Activated CD8-positive, alpha-beta memory T cell treated with anti-CD3 and anti-CD28 coated beads for 36 hours (primary cell): ENCODE results near the gene WDR13. TPM values are rescaled to one million over a fixed set of nuclear protein-coding genes. Genes with fewer than 3 reads are reported as not detected.
"Not testable (repeated sequence)": the region's sequence is repeated elsewhere in the genome, so short reads cannot be mapped to it uniquely, and the experiment has no call there.

Source experiments
- CTCF ChIA-PET: fragments of 350-600 bp; sonication (Branson Sonifier 250); formaldehyde crosslinking; loops from one replicate; lab custom pipeline; 2021; ENCODE audit warnings: antibody characterized with exemption; lab: Charles Lee
- POLR2A ChIA-PET: fragments of 350-600 bp; sonication (Branson Sonifier 250); formaldehyde crosslinking; loops from one replicate; lab custom pipeline; 2021; ENCODE audit warnings: antibody characterized with exemption; lab: Charles Lee
- total RNA-seq, 2 experiments: library from RNA; stranded (reverse); gene quantifications; one replicate each; pipeline ENCODE4 v1.2.3, GENCODE V29; 2021

WDR13 gene
- total RNA-seq: 10 to 100 TPM; 35.0 to 38.2 TPM

DNA sequence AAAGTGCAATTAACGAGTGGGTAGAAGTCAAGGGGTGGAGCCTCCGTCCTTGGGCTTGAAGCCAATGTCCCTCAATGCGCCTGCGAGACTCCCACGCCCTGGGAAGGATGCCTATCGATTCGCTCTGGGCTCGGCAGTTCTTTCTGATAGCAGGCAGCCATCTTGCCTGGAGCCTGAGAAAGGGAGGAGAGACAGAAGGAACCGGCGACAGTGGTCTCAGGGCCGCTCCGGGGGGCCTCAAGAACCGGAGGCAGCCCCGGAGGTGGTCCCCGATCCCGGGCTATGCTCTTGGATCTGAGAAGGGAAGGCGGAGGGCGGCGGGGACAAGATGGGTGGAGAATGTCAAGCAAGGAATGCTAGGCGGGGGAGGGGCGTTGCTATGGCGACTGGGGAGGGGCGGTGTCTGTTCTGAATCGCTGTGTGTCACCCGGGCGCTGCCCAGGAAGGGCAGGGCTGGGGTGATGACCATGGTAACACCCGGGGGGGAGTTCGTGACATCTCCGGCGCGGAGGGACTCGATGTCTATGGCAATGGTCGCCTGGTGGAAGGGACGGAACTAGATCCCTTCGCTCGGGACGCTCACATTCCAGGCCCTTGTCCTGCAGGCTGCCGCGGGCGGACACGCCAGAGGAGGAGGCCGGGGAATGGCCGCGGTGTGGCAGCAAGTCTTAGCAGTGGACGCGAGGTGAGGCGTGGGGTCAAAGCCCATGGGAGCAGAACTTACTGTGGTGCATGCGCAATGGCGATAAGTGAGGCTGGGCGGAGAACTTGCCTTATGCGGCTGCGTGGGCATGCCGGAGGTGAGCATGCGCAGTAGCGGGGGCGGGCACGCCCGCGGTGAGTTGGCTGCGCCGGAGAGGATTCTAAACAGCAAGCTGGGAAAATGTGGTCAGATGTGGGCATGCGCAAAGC lies at the start of gene WDR13:
WDR13 (plus strand) TSS at position 140 of the 912 bp plus-strand sequence; CDS start at position 645, 505 bp downstream.
- POLR2A ChIA-PET: interaction anchor here (0.7 to 1.0 kb wide), 2 partner anchors 23 to 24 kb away, joined by 3 to 4 read pairs; no protein-coding TSS in a partner anchor
- CTCF ChIA-PET: interaction anchor here (0.7 kb wide), 1 partner anchor 87 kb away, joined by 3 read pairs; no protein-coding TSS in a partner anchor

DNA sequence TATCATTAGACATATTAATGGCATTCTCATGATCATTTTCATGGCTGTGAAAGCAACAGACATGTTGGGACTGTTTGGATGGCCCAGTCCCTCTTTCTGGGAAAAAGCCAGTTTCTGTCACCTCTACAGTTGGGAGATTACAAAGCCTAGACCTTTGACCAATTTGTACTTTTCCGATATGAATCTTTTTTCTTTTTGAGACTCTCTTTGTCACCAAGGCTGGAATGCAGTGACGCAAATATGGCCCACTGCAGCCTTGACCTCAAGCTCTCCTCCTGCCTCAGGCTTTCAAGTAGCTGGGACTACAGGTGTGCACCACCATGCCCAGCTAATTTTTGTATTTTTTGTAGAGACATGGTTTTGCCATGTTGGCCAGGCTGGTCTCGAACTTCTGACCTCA lies 48.4 kb upstream of the WDR13 start:
- ChIA-PET POLR2A (interaction anchor here (0.5 kb wide), 1 partner anchor 16 kb away, joined by 3 read pairs; no protein-coding TSS in a partner anchor), CTCF (no interaction called here)

DNA sequence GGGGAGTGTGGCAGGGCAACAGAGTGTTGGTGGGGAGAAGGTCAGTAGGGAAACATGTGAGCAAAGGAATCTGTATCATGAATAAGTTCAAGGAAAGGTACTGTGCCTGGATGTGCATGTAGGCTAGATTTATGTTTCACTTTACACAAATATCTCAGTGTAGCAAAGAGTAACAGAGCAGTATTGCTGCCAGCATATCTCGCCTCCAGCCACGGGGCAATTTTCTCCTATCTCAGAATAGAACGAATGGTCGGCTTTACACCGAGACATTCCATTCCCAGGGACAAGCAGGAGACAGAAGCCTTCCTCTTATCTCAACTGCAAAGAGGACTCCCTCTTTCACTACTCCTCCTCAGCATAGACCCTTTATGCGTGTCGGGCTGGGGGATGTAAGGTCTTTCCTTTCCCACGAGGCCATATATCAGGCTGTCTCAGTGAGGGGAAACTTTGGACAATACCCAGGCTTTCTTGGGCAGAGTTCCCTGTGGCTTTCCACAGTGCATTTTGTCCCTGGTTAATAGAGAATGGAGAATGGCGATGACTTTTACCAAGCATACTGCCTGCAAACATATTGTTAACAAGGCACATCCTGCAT lies 41.5 kb upstream of the WDR13 start:
- CTCF ChIA-PET, POLR2A ChIA-PET: not testable (repeated sequence)

DNA sequence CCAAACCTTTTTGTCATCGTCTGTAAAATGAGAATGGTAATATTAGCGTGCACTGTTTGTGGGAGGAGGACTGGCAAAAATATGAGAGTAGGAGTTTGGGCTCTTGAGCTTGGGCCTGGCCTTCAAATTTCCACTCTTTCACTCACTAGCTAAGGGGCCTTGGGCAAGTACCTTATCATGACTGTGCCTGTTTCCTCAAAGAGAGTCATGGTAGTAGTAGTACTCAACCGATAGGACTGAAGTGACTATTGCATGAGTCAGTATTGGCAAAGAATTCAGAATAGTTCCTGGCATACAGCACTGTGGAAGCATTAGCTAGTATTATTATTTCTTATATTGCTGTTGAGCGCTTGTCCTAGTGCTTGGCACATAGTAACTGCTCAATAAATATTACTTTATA lies 39.0 kb upstream of the WDR13 start:
- ChIA-PET CTCF (no interaction called here), POLR2A (interaction anchor here (0.7 to 1.1 kb wide), 2 partner anchors 11 to 18 kb away, joined by 3 to 4 read pairs; partner anchors contain the start of gene TBC1D25)

DNA sequence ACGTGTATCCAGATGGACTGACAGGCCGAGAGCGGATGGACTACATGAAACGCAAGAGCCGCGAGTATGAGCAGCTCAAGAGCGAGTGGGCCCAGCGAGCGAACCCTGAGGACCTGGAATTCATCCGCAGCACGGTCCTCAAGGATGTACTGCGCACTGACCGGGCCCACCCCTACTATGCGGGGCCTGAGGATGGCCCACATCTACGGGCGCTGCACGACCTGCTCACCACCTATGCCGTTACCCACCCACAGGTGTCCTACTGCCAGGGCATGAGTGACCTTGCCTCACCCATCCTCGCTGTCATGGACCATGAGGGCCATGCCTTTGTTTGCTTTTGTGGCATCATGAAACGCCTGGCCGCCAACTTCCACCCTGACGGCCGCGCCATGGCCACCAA lies 37.7 kb upstream of the WDR13 start:
- POLR2A ChIA-PET: no interaction called here
- CTCF ChIA-PET: no interaction called here

DNA sequence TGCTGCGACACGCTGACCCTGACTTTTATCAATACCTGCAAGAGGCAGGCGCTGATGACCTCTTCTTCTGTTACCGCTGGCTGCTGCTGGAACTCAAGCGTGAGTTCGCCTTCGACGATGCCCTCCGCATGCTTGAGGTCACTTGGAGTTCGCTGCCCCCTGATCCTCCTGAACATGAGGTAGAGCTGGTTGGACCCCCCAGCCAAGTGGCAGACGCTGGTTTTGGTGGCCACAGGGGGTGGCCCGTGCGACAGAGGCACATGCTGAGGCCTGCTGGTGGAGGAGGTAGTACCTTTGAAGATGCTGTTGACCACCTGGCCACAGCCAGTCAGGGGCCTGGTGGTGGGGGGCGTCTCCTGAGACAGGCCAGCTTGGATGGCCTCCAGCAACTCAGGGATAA lies 37.2 kb upstream of the WDR13 start:
- ChIA-PET CTCF (no interaction called here), POLR2A (no interaction called here)

DNA sequence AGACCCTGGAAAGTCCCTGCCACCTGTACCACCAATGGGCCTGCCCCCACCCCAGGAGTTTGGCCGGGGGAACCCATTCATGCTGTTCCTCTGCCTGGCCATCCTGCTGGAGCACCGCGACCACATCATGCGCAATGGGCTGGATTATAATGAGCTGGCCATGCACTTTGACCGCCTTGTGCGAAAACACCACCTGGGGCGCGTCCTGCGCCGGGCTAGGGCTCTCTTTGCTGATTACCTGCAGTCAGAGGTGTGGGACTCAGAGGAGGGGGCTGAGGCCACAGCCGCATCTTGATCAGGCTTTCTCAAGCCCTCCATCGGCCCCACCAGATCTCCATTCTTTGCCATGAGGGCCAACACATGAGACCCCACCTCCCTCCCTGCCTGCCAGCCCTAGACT lies 36.6 kb upstream of the WDR13 start:
- ChIA-PET CTCF (no interaction called here), POLR2A (no interaction called here)

DNA sequence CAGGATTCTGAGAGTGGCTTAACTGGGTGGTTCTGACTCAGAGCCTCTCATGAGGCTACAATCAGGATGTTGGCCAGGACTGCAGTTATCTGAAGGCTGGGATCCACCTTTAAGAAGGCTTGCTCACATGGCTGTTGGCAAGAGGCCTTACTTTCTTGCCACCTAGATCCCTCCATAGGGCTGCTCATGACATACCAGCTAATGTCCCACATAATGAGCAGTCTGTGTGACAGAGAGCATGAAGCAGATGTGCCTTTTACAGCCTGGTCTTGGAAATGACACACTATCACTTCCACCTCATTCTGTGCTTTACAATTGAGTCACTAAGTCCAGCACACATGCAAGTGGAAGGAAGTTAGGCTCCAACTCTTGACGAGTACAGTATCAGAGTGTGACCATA lies 27.3 kb upstream of the WDR13 start:
- ChIA-PET POLR2A (interaction anchor here (0.6 to 0.7 kb wide), 3 partner anchors 12 to 30 kb away, joined by 3 to 4 read pairs (median 3); partner anchors contain the start of gene TBC1D25), CTCF (no interaction called here)

DNA sequence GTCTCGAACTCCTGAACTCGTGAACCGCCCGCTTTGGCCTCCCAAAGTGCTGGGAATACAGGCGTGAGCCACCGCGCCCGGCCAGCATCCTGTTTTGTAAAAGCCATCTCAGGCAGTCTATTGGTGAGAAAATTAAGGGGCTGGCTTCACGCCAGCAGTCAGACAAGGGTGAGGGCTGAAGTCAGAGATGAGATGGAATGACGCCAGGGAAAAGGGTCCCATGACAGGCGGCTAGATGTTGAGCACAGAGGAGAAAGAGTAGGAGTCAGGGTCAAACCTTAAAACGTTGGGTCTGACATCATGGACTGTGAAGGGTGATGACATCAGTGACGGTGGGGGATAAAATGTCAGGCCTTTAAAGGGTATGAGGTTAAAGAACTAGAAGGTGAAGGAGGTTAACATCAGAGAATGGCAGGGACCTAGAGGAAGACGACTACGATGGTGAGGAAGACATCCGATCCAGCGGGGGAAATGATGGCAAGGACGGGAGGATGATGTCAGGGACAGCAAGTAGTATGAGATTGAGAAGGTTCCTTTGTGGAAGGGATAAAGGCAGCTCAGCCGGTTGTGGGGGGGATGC lies 23.5 kb upstream of the WDR13 start:
- CTCF ChIA-PET: interaction anchor here (0.7 kb wide), 1 partner anchor 34 kb away, joined by 3 read pairs; the partner anchor contains the start of gene TBC1D25
- POLR2A ChIA-PET: interaction anchor here (0.6 to 1.3 kb wide), 4 partner anchors 8 to 333 kb away, joined by 3 to 6 read pairs (median 4); partner anchors contain the start of genes EBP and TBC1D25

DNA sequence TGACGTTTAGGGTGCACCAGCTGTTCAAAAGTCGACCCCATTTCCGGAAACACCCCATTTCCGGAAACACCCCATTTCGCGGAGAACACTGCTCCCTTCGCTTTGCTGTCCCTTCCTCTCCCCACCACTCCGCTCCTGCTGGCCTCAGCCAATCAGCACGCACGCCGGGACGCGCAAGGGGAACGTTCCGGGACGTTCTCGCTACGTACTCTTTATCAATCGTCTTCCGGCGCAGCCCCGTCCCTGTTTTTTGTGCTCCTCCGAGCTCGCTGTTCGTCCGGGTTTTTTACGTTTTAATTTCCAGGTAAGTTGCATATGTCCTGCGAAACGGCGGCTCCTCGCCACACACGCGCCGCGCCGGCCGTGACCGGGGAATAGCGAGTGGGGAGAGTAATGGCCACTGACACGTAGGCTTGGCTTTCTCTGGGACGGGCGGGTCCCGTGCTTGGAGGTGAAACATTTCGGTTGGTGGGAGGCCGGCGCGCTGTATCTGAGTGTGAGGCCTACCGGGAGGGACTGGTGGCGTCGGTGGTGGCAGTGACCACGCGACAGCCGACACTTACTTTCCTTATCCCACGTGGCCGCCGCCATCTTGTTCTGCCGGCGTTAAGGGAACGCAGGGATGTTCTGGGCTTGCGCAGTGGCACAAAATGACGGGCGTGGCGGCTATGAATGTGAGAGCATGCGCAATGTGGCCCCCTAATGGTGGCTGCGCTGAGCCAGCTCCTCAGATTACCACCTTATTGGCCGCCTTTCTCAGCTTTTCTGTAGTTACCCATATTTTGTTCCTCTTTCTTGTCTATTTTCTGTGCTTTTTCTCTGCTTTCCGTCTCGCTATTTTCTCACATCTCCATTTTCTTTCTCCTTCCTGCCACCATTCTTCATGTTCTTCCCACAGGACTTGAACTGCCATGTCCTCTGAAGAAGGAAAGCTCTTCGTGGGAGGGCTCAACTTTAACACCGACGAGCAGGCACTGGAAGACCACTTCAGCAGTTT lies 22.7 kb upstream of the WDR13 start, which contains the start of gene RBM3:
RBM3 (plus strand) TSS at position 215 of the 997 bp plus-strand sequence; CDS start at position 912, 697 bp downstream.
- POLR2A ChIA-PET: interaction anchor here (0.6 to 1.3 kb wide), 7 partner anchors 9 to 107 kb away, joined by 3 to 6 read pairs (median 3); partner anchors contain the start of genes EBP and TBC1D25
- CTCF ChIA-PET: interaction anchor here (0.7 kb wide), 1 partner anchor 35 kb away, joined by 3 read pairs; the partner anchor contains the start of gene TBC1D25

DNA sequence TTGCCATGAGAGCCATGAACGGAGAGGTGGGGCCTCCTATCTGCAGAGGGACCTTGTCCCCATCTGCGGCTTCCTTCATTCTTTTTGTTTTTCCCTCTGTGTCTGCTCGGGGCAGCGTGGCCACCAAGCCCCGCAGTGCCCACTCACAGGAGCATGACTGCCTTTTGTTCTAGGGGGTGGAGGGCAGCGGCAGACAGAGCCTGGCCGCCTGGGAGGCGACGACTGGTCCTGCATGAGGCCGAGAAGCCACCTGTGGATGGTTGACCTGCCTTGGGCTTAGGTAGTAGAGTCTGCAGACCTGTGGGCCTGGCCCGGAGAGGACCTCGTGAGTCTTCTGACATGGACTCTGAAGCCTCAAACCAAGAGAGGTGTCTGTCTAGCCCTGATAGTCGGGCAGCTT lies 21.6 kb upstream of the WDR13 start:
- CTCF ChIA-PET: interaction anchor here (0.8 kb wide), 1 partner anchor 36 kb away, joined by 4 read pairs; the partner anchor contains the start of gene TBC1D25
- POLR2A ChIA-PET: interaction anchor here (0.9 kb wide), 1 partner anchor 108 kb away, joined by 3 read pairs; no protein-coding TSS in a partner anchor

DNA sequence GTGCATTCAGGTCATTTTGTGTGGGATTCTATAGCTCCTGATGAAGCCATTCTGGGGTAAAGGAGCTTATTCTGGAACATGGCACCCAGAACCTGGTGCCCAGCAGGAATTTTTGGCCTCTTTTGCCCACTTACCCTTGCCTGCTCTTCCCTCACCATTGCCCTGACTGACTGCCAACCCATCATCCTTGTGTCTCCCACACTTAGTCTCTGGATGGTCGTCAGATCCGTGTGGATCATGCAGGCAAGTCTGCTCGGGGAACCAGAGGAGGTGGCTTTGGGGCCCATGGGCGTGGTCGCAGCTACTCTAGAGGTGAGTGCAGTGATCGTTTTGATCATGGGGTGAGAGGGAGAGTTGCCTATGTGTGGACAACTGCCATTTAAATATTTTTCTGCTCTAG lies 21.2 kb upstream of the WDR13 start:
- POLR2A ChIA-PET: no interaction called here

DNA sequence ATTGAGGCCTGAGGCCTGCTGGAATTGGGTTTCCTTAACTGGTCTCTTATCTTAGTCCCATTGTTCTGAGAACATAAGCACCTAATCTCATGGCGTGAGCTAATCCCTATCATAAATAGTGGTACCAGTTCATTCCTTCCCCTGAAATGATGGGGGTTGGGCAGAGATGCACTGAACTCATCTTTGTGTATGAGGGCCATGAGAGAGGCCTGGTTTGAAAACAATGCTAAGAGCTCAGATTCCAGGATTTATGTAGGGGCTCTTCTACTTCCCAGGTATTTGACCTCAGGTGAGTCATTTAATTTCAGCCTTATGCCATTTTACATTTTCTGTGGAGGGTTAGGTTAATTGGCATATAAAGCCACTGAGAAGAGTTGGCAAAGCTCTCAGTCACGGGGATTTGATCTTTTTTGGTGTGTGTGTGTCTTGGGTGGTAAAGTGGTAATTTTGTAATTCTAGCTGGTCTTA lies 18.6 kb upstream of the WDR13 start:
- ChIA-PET POLR2A (interaction anchor here (0.5 to 1.0 kb wide), 3 partner anchors 17 to 439 kb away, joined by 3 read pairs; partner anchors contain the start of gene TBC1D25), CTCF (no interaction called here)

More for the DNA sequence above, 21.2 kb upstream of the WDR13 start:
- CTCF ChIA-PET: interaction anchor here (0.8 kb wide), 1 partner anchor 36 kb away, joined by 4 read pairs; the partner anchor contains the start of gene TBC1D25

DNA sequence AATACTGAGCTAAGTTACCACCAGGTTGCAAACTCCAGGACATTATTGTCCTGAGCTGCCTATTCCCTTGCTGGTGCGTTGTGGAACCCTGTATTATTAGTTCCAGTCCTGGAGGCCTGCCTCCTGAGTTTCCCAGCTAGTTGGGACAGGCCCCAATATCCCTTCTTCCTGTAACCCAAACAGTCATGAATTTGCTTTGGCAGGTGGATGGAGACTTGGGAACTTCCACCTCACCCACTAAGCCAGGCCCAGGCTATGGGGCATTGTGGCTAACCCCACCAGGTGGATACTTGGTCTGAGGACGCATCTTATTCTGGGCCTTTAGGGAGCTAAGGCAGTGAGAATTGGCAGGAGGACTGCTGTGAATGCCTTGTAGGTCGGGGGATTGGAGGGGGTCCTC lies 18.0 kb upstream of the WDR13 start:
- ChIA-PET CTCF (no interaction called here), POLR2A (interaction anchor here (0.8 to 1.0 kb wide), 2 partner anchors 17 to 40 kb away, joined by 3 read pairs; partner anchors contain the start of gene TBC1D25)

DNA sequence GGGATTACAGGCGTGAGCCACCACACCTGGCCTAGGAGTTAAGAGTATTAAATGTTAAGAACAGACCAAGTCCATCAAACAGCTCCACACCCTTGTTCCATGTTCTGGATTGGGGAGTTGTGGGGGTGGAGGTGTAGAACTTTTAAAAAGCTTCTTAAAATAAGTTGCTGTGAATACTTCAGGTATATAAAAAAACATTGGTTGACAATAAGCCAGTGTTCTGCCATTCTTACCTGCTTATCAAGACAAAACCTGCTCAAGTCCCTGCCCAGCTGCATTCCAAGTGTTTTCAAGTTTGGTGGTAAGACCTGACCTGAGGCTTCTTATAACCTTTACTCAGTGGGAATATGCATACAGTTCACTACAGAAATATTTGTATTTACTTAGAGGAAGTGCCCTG lies 16.6 kb upstream of the WDR13 start:
- CTCF ChIA-PET: no interaction called here
- POLR2A ChIA-PET: interaction anchor here (1.2 kb wide), 1 partner anchor 16 kb away, joined by 8 read pairs; no protein-coding TSS in a partner anchor

DNA sequence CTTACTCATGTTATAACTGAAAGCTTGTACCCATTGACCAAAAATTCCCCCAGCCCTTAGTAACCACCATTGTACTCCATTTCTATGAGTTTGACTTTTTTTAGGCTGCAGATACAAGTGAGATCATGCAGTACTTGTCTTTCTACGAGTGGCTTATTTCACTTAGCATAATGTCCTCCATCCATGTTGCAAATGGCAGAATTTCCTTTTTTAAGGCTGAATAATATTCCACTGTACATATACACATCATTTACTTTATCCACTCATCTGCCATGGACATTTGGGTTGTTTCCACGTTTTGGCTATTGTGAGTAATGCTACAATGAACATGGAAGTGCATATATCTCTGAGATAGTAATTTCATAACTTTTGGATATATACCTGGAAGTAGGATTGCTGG lies 12.6 kb upstream of the WDR13 start:
- POLR2A ChIA-PET: no interaction called here
- CTCF ChIA-PET: no interaction called here

DNA sequence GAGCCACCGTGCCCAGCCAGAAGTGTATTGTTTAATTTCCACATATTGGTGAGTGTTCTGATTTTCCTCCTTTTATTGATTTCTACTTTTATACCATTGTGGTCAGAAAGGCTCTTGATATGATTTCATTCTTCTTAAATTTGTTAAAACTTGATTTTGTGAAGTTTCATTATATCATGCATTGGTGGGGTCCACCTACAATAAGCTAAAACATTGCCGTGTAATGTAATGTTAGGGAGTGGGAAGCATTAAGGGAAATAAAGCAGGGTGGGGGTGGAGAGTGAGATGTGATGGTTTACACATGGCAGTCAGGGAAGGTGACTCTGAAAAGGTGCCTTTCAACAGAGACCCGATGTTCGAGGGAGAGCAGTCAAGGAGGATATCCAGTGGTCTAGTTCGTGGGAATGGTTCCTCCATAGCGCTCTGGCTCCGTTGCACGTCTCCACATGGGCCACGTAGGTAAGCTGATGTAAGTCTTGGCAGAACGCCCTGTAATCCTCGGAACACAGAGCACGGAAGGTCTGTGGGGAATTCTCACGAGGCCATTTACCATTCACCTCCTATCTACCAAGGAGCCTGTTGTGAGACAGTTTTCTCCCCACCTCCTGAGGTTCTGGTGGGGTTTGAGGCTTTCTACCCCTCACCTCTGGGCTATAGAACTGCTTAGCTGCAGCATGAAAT lies 7.7 kb upstream of the WDR13 start:
- POLR2A ChIA-PET: interaction anchor here (0.6 kb wide), 1 partner anchor 67 kb away, joined by 3 read pairs; no protein-coding TSS in a partner anchor
- CTCF ChIA-PET: no interaction called here
